Liver (tissue), 9 donors: ENCODE data around the gene TEX264. TPM values are rescaled to one million over a fixed set of nuclear protein-coding genes. Genes with fewer than 3 reads are reported as not detected.

Source experiments
- DNase-seq: peaks from one replicate; pipeline ENCODE4 v3.0.0-alpha.2; 2017; ENCODE audit warnings: low spot score
- H3K27ac ChIP-seq, 2 donors: one replicate each; pipeline ENCODE4 v1.7.0; 2013; ENCODE audit warnings: inconsistent platforms in 2 of 2, low read length in 2 of 2, control low read depth in 1 of 2, low read depth in 1 of 2, mild to moderate bottlenecking in 1 of 2
- H3K27me3 ChIP-seq, 4 donors: one replicate each; pipeline versions ENCODE4 v1.6.1 to v1.7.0; 2013; ENCODE audit warnings: low read length in 3 of 4, inconsistent platforms in 1 of 4, mild to moderate bottlenecking in 1 of 4, moderate library complexity in 1 of 4; ENCODE audit not compliant: control insufficient read depth in 4 of 4, insufficient read depth in 4 of 4
- H3K36me3 ChIP-seq, 4 donors: one replicate each; pipeline versions ENCODE4 v1.6.1 to v1.7.0; 2013; ENCODE audit warnings: low read length in 3 of 4, mild to moderate bottlenecking in 3 of 4, low read depth in 1 of 4, moderate library complexity in 1 of 4; ENCODE audit not compliant: control insufficient read depth in 4 of 4, insufficient read depth in 3 of 4
- H3K4me1 ChIP-seq, 4 donors: one replicate each; pipeline versions ENCODE4 v1.6.1 to v1.7.0; 2013; ENCODE audit warnings: low read length in 3 of 4, mild to moderate bottlenecking in 3 of 4, moderate library complexity in 1 of 4; ENCODE audit not compliant: control insufficient read depth in 4 of 4, insufficient read depth in 4 of 4
- H3K4me3 ChIP-seq, 3 donors: one replicate each; pipeline versions ENCODE4 v1.6.1 to v1.7.0; 2013; ENCODE audit warnings: low read length in 3 of 3, control low read depth in 1 of 3, low read depth in 1 of 3, mild to moderate bottlenecking in 1 of 3
- H3K9ac ChIP-seq, 2 donors: one replicate each; pipeline ENCODE4 v1.7.0; 2013; ENCODE audit warnings: low read length in 2 of 2, mild to moderate bottlenecking in 2 of 2, moderate library complexity in 2 of 2, control low read depth in 1 of 2, low read depth in 1 of 2
- H3K9me3 ChIP-seq, 4 donors: one replicate each; pipeline versions ENCODE4 v1.6.1 to v1.7.0; 2013; ENCODE audit warnings: low read length in 3 of 4; ENCODE audit not compliant: control insufficient read depth in 4 of 4
- CTCF ChIP-seq: fragments of 150-350 bp; IDR thresholded peaks from 2 replicates; pipeline ENCODE4 v1.5.1; 2017; ENCODE audit warnings: improper control_type of control experiment, low read depth, low read length; ENCODE audit not compliant: missing input control
- EGR1 ChIP-seq, 2 donors: IDR thresholded peaks; 2 replicates each; pipeline ENCODE4 v1.6.1; 2016 to 2018; ENCODE audit warnings: antibody characterized with exemption in 2 of 2, low read depth in 2 of 2
- FOXA1 ChIP-seq: IDR thresholded peaks from 2 replicates; pipeline ENCODE4 v1.6.1; 2016; ENCODE audit warnings: antibody characterized with exemption
- FOXA2 ChIP-seq: IDR thresholded peaks from 2 replicates; pipeline ENCODE4 v1.6.1; 2016; ENCODE audit warnings: antibody characterized with exemption
- GABPA ChIP-seq, 2 donors: IDR thresholded peaks in 1 of 2; conservative IDR thresholded peaks in 1 of 2; 2 replicates each; pipeline ENCODE4 v1.6.1; 2016; ENCODE audit warnings: antibody characterized with exemption in 2 of 2, mild to moderate bottlenecking in 1 of 2, moderate library complexity in 1 of 2
- HNF4A ChIP-seq, 2 donors: conservative IDR thresholded peaks; 2 replicates each; pipeline ENCODE4 v1.6.1; 2016; ENCODE audit warnings: antibody characterized with exemption in 2 of 2, mild to moderate bottlenecking in 2 of 2
- HNF4G ChIP-seq: IDR thresholded peaks from 2 replicates; pipeline ENCODE4 v1.6.1; 2016; ENCODE audit warnings: antibody characterized with exemption
- JUND ChIP-seq, 2 donors: IDR thresholded peaks; 2 replicates each; pipeline ENCODE4 v1.6.1; 2016; ENCODE audit warnings: antibody characterized with exemption in 2 of 2
- RAD21 ChIP-seq, 2 donors: IDR thresholded peaks; 2 replicates each; pipeline ENCODE4 v1.6.1; 2016; ENCODE audit warnings: antibody characterized with exemption in 2 of 2, mild to moderate bottlenecking in 2 of 2
- REST ChIP-seq: IDR thresholded peaks from 2 replicates; pipeline ENCODE4 v1.6.1; 2016; ENCODE audit warnings: antibody characterized with exemption, mild to moderate bottlenecking
- RXRA ChIP-seq, 2 donors: IDR thresholded peaks; 2 replicates each; pipeline ENCODE4 v1.6.1; 2017 to 2018; ENCODE audit warnings: antibody characterized with exemption in 2 of 2, mild to moderate bottlenecking in 1 of 2
- SP1 ChIP-seq: IDR thresholded peaks from 2 replicates; pipeline ENCODE4 v1.6.1; 2018; ENCODE audit warnings: antibody characterized with exemption, mild to moderate bottlenecking
- TAF1 ChIP-seq: conservative IDR thresholded peaks from 2 replicates; pipeline ENCODE4 v1.6.1; 2016; ENCODE audit warnings: antibody characterized with exemption, mild to moderate bottlenecking
- YY1 ChIP-seq: IDR thresholded peaks from 2 replicates; pipeline ENCODE4 v1.6.1; 2016; ENCODE audit warnings: antibody characterized with exemption, mild to moderate bottlenecking
- polyA plus RNA-seq, 2 donors: library from polyadenylated mRNA; stranded (reverse) in 1 of 2; unstranded in 1 of 2; fragments of 200-250 nt in 1 of 2; fragments of >200 nt in 1 of 2; fragmentation: Nextera tagmentation in 1 of 2; extraction: Ambion mirVana in 1 of 2; gene quantifications; one replicate each; pipeline versions ENCODE4 v1.2.1 to v1.2.3, GENCODE V29; 2013 to 2015
- total RNA-seq, 2 donors: library from RNA; depleted of rRNA; stranded (reverse); fragments of >200 nt; gene quantifications; one replicate each; pipeline ENCODE4 v1.2.3, GENCODE V29; 2014
- TF ChIP-seq, protein P1 (sequence below): IDR thresholded peaks from 2 replicates; pipeline ENCODE4 v1.6.1; 2016; ENCODE audit warnings: antibody characterized with exemption
- TF ChIP-seq, protein P2 (sequence below): IDR thresholded peaks from 2 replicates; pipeline ENCODE4 v1.6.1; 2016; ENCODE audit warnings: antibody characterized with exemption
- donor health status: healthy.
- donor health status: healthy.
- donor health status: healthy.
- donor health status: healthy.
- donor health status: healthy.

TEX264 gene
- total and polyA plus RNA-seq, 4 donors, result 21.2 to 48.4 (median 35.6) TPM

GRCh38 chr3:51727500-51727899 lies 56.4 kb downstream of the TEX264 start:
- H3K4me3 ChIP-seq, result no peak overlapping the region
- no peak overlapping the region for H3K9ac ChIP-seq
- no peaks in the 10 kb centered on the region for H3K36me3 ChIP-seq
- H3K27ac ChIP-seq, result no peak overlapping the region
- TF ChIP-seq RXRA (IDR thresholded peaks at IDR 0.05) (no peak), RAD21 (IDR thresholded peaks at IDR 0.05) (no peak), TAF1 (no peak), GABPA (IDR thresholded peaks at IDR 0.05 in 1 of 2, conservative IDR thresholded peaks at IDR 0.05 in 1 of 2) (no peak), FOXA1 (no peak), REST (no peak), CTCF (no peak), SP1 (no peak), YY1 (no peak), HNF4A (conservative IDR thresholded peaks at IDR 0.05) (no peak), FOXA2 (no peak), JUND (IDR thresholded peaks at IDR 0.05) (no peak), EGR1 (IDR thresholded peaks at IDR 0.05; ENCODE audit: low read depth in 2 of 2) (no peak)
- TF ChIP-seq, protein P1, sequence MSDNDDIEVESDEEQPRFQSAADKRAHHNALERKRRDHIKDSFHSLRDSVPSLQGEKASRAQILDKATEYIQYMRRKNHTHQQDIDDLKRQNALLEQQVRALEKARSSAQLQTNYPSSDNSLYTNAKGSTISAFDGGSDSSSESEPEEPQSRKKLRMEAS, result no peak
- TF ChIP-seq, protein P2, sequence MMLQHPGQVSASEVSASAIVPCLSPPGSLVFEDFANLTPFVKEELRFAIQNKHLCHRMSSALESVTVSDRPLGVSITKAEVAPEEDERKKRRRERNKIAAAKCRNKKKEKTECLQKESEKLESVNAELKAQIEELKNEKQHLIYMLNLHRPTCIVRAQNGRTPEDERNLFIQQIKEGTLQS, result no peak
- DNase-seq, result no peak
- peaks cover 0 to 2% (median 0%) of the 10 kb centered on the region in 4 donors for H3K27me3 ChIP-seq
- H3K9me3 ChIP-seq, result no peaks in the 10 kb centered on the region
- no peaks in the 10 kb centered on the region for H3K4me1 ChIP-seq

GRCh38 chr3:51729042-51729633 lies 58.1 kb downstream of the TEX264 start:
- Histone ChIP-seq H3K27ac (no peak overlapping the region), H3K36me3 (no peaks in the 10 kb centered on the region)

More at GRCh38 chr3:51729042-51729633, 58.1 kb downstream of the TEX264 start:
- no peak overlapping the region for H3K4me3 ChIP-seq
- peaks cover 0 to 3% (median 0%) of the 10 kb centered on the region in 4 donors for H3K27me3 ChIP-seq
- TF ChIP-seq, protein P1, result no peak
- TF ChIP-seq, protein P2, result no peak
- TF ChIP-seq FOXA2 (no peak), HNF4G (no peak), SP1 (no peak), REST (no peak)
- H3K9ac ChIP-seq, result no peak overlapping the region
- H3K9me3 ChIP-seq, result no peaks in the 10 kb centered on the region
- H3K4me1 ChIP-seq, result no peaks in the 10 kb centered on the region
- no peak for DNase-seq
